Pancreas (tissue), 10 donors: ENCODE results near the gene WDR27. TPM values are rescaled to one million over a fixed set of nuclear protein-coding genes. Genes with fewer than 3 reads are reported as not detected.

Source experiments
- ATAC-seq, 4 donors: fragments of 200-7000 bp; cut with Tn5 transposase; one replicate each; pipeline versions ENCODE4 v1.8.0 to v1.9.1; 2020; ENCODE audit warnings: mild to moderate bottlenecking in 4 of 4, moderate library complexity in 4 of 4
- DNase-seq, 6 donors: peaks; one replicate each; pipeline ENCODE4 v3.0.0-alpha.2; 2020
- FAIRE-seq: peaks from 2 replicates; lab custom pipeline; 2012; peaks lifted over from hg19 to GRCh38; lab: Jason Lieb, UNC
- H3K27ac ChIP-seq, 4 donors: fragments of 200-600 bp; sonication (generic); 1 replicate in 3 of 4; 2 replicates in 1 of 4; pipeline versions ENCODE4 v1.5.0 to v1.8.0; 2020
- H3K27me3 ChIP-seq, 4 donors: fragments of 200-600 bp; one replicate each; pipeline ENCODE4 v1.8.0; 2021
- H3K36me3 ChIP-seq, 3 donors: fragments of 200-600 bp; sonication (generic) in 1 of 3; one replicate each; pipeline versions ENCODE4 v1.5.0 to v1.8.0; 2020 to 2021
- H3K4me1 ChIP-seq, 3 donors: fragments of 200-600 bp; one replicate each; pipeline ENCODE4 v1.8.0; 2021
- H3K4me3 ChIP-seq, 4 donors: fragments of 200-600 bp; sonication (generic) in 2 of 4; one replicate each; pipeline versions ENCODE4 v1.5.0 to v1.8.0; 2020 to 2021
- H3K9me3 ChIP-seq, 4 donors: fragments of 200-600 bp; one replicate each; pipeline ENCODE4 v1.8.0; 2021
- CTCF ChIP-seq, 4 donors: fragments of 200-600 bp; sonication (generic) in 3 of 4; IDR thresholded peaks; one replicate each; pipeline versions ENCODE4 v1.5.0 to v1.8.0; 2021; ENCODE audit warnings: antibody characterized with exemption in 4 of 4
- WGBS, 2 donors: extraction: QIAGEN DNeasy Blood & Tissue Kit; methylation state at CpG; one replicate each; pipeline ENCODE4 v1.1.7; 2013; 5-methylcytosine and 5-hydroxymethylcytosine counted together
- intact Hi-C, 3 donors: fragments of 100-400 bp; cut with DNase I; formaldehyde crosslinking; loops; one replicate each; pipeline versions ENCODE4 v1.11.1 to v1.14.2; 2022
- polyA plus RNA-seq, 2 donors: library from polyadenylated mRNA; stranded (reverse); fragments of 200-250 nt; gene quantifications; one replicate each; pipeline ENCODE4 v1.2.3, GENCODE V29; 2013
- total RNA-seq, 6 donors: library from RNA; stranded (reverse); fragmentation: NEBNext Ultra II Directional in 4 of 6; extraction: Animal tissue kit (Norgen Biotek cat#: 25700) in 4 of 6; gene quantifications; one replicate each; pipeline versions ENCODE4 v1.2.1 to v1.2.4, GENCODE V29; 2021 to 2023
- donor health status: healthy with polysubstance abuse.
- donor health status: DM: no; HTN: no; CAD: no; lungs with moderate emphysema.
- donor health status: DM: no; HTN: no; CAD: no.
- donor health status: control.
- donor health status: control.
- donor health status: Bipolar disorder and iron deficiency.
- donor health status: DM: yes; HTN: yes; CAD: no.
- donor health status: DM: no; HTN: no; CAD: no.
- donor health status: DM: no; HTN: no; CAD: no.
- donor health status: DM: yes; HTN: yes; CAD: no.

WDR27 gene
- total and polyA plus RNA-seq, 8 donors: 9.6 to 43.1 (median 16.4) TPM

- Histone ChIP-seq H3K4me1 (no peaks in the 10 kb centered on the region), H3K27me3 (no peaks in the 10 kb centered on the region), H3K36me3 (no peaks in the 10 kb centered on the region), H3K27ac (no peak overlapping the region), H3K4me3 (no peak overlapping the region), H3K9me3 (no peaks in the 10 kb centered on the region)
- intact Hi-C loops: no loop called here
- DNase-seq (no peak), ATAC-seq (no peak), FAIRE-seq (no peak)
- 79 to 88% methylated on average over 5 of the region's 5 CpGs for WGBS, 2 donors
- TF ChIP-seq CTCF (IDR thresholded peaks at IDR 0.05): no peak
These were observed 126.5 kb downstream of the WDR27 start for GRCh38 chr6:169575365-169575764.

- ATAC-seq: no peak
- WGBS, 2 donors: 80 to 91% methylated on average over 13 of the region's 13 CpGs
- H3K27ac ChIP-seq: no peak overlapping the region
- no peak for TF ChIP-seq CTCF (IDR thresholded peaks at IDR 0.05)
- intact Hi-C loops: no loop called here
- no peaks in the 10 kb centered on the region for H3K9me3 ChIP-seq
- H3K36me3 ChIP-seq: no peaks in the 10 kb centered on the region
- no peaks in the 10 kb centered on the region for H3K27me3 ChIP-seq
- no peak for DNase-seq
- no peak overlapping the region for H3K4me3 ChIP-seq
- H3K4me1 ChIP-seq: no peaks in the 10 kb centered on the region
- FAIRE-seq: no peak
These were observed 127.4 kb downstream of the WDR27 start for GRCh38 chr6:169574420-169574819.

- intact Hi-C loops: no loop called here
- DNase-seq (no peak), FAIRE-seq (no peak), ATAC-seq (no peak)
- H3K36me3 ChIP-seq: no peaks in the 10 kb centered on the region
- H3K4me3 ChIP-seq: no peak overlapping the region
- no peaks in the 10 kb centered on the region for H3K4me1 ChIP-seq
- TF ChIP-seq CTCF (IDR thresholded peaks at IDR 0.05): no peak
- WGBS, 2 donors: 93 to 99% methylated on average over 5 of the region's 5 CpGs
- H3K9me3 ChIP-seq: no peaks in the 10 kb centered on the region
- H3K27me3 ChIP-seq: no peaks in the 10 kb centered on the region
- no peak overlapping the region for H3K27ac ChIP-seq
These were observed 127.9 kb downstream of the WDR27 start for GRCh38 chr6:169573883-169574282.

- FAIRE-seq (no peak), ATAC-seq (no peak), DNase-seq (no peak)
- intact Hi-C loops: no loop called here
- Histone ChIP-seq H3K4me1 (no peaks in the 10 kb centered on the region), H3K4me3 (no peak overlapping the region), H3K27ac (no peak overlapping the region), H3K36me3 (no peaks in the 10 kb centered on the region), H3K9me3 (no peaks in the 10 kb centered on the region), H3K27me3 (no peaks in the 10 kb centered on the region)
- WGBS, 2 donors: 85 to 90% methylated on average over 12 of the region's 12 CpGs
- no peak for TF ChIP-seq CTCF (IDR thresholded peaks at IDR 0.05)
These were observed 130.5 kb downstream of the WDR27 start for GRCh38 chr6:169571123-169571962.
